ENCODE data around the gene MARS1.
"Not testable (repeated sequence)": the region's sequence is repeated elsewhere in the genome, so short reads cannot be mapped to it uniquely, and the experiment has no call there.

MARS1 gene

DNA sequence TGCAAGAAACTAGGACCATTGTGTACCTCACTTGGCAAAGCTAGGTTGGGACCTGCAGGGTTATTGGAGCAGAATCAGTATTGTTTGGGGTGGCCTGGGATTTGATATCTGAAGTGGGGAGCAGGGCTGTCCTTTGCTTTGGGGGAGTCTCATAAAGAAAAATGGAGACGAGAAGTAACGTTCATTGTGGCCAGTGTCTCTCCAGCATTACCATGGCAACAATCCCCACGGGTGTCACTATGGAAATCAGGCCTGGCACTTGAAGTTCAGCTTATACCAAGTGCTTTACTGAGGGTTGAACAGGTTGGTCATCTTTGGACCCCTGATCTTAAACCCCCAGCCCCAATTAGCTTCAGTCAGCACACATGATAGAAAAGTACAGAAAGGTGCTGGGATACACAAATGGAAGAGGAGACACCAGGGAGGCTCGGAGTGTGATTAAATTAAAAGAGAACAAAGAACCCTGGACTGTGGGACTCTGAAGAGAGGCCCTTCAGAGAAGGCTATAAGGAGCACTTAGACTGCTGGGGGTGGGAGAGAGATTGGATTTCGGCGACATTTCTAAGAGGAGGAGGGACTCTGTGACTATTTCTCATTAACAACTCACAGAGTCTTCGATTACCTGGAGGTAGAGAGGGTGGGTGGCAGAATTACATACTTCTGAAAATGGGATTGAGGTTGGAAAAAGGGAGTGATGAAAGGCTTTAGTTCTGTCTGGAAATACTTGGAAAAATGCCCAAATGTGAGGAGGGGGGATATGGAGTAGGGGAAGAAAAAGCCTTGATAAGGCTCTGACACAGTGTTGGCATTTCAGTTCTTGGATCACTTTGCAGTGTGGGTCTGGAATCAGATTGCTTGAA is 65.7 kb downstream of the MARS1 start:
- peak; percentile 28 for DNase-seq

DNA sequence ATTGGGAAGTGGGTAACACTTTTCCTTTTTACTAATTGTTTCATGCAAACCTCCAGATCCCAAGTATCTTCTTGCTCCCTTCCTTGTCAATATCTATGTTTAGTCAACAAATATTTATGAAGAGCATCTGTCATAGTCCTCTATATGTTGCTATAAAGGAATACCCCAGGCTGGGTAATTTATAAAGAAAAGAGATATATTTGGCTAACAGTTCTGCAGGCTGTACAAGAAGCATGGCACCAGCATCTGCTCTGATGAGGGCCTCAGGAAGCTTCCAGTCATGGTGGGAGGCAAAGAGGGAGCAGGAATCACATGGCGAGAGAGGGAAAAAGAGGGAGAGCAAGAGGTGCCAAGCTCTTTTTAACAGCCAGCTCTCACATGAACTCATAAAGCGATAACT is 66.6 kb downstream of the MARS1 start:
- no peak for DNase-seq

DNA sequence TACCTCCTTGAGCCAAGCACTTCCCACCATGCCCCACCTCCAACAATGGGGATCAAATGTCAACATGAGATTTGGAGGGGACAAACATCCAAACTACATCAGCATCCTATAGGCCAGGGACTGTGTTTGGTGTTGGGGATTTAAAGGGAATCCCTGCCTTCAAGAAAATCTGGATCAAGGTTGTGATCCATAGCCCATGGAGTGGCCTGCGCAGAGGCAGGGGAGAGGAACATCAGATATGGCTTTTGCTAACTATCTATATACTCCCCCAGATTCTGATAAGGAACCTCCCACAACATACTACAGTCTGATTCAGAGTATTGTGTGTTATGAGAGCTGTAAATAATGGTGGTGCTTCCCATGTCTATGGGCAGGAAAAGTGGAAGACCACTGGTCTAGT is 67.0 kb downstream of the MARS1 start:
- DNase-seq, result no peak

DNA sequence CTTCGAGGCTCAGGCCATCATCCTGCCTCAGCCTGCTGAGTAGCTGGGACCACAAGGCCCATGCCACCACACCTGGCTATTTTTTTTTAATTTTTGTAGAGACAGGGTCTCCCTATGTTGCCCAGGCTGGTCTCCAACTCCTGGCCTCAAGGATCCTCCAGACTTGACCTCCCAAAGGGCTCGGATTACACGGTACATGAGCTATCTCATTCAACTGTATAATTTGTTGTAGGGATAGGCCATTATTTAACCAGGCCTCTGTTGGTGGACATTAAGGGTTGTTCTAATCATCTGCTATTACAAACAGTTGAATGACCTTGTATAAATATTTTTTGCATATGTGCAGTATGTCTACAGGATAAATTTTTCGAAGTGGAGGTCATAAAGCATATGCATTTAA is 71.0 kb downstream of the MARS1 start:
- no peak for DNase-seq

DNA sequence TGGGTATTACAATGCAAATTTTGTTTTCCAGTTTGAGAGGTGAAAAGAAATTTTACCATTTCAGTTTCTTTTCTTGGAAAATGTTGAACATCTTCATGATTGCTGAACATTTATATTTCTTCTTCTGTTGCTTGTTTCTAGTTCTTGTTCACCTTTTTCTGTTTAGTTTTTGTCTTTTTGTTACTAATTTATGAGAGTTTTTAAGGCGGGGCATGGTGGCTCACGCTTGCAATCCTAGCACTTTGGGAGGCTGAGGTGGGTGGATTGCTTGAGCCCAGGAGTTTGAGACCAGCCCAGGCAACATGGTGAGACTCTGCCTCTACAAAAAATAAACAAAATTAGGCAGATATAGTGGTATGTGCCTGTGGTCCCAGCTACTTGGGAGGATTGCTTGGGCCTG is 72.6 kb downstream of the MARS1 start:
- DNase-seq, result no peak

DNA sequence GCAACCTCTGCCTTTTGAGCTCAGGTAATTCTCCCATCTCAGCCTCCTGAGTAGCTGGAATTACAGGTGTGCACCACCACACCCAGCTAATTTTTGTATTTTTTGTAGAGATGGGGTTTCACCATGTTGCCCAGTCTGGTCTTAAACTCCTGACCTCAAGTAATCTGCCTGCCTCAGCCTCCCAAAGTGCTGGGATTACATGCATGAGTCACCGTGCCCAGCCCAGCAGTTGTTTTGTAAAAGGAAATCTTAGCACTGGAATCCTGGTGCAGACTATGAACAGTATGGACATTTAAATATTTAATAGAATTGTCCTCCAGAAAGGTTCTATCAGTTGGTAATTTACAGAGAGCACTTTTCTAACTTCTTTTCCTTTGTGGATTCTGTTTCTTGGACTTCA is 73.2 kb downstream of the MARS1 start:
- DNase-seq, result not testable (repeated sequence)

DNA sequence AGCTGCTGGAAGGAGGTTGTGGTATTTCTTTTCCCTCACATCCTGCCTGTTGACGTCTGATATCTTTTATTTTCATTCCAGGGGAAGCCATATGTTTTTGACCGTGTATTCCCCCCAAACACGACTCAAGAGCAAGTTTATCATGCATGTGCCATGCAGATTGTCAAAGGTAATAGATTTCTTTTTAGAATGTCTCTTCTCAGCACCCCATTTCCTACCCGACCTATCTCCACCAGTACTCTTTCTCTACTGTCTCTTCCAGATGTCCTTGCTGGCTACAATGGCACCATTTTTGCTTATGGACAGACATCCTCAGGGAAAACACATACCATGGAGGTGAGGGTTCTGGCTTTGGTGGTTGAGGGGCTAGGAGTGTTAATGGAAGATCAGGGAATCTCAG is 75.5 kb downstream of the MARS1 start:
- no peak for DNase-seq

DNA sequence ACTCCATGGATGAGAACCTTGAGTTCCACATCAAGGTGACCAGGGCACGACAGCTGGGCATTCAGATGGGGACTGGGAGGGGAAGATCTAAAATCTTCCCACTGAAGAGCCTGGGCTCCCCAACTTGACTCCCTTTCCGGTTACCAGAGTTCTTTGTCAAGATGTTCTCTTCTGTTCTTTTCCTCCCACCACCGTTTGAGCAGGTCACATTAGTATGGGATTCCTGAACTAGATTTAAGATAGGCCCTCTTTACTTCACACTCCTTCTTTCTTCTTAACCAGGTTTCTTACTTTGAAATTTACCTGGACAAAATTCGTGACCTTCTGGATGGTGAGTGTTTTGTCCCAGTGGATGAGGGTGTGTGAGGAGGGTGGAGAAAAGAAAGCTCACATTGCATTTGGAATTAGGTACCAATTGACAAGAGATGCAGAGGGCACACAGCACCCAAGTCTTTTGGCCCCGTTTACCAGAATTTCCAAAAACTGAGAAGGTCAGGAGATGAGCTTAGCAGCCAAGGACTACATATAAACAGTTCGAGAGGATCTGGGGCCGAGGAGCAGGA is 76.4 kb downstream of the MARS1 start:
- DNase-seq, result no peak

All from NCI-H1436 treated with DMSO at 0.1 percent for 48 hours (cell line).